ENCODE measurements around the gene EEA1. TPM values are rescaled to one million over a fixed set of nuclear protein-coding genes. Genes with fewer than 3 reads are reported as not detected.
A peak's percentile ranks its signal among the peaks of the same experiment; 100 is the strongest.

Gene EEA1
- total RNA-seq, 4 donors from 2014 or later: 17.2 to 58.1 (median 31.0) TPM

DNA sequence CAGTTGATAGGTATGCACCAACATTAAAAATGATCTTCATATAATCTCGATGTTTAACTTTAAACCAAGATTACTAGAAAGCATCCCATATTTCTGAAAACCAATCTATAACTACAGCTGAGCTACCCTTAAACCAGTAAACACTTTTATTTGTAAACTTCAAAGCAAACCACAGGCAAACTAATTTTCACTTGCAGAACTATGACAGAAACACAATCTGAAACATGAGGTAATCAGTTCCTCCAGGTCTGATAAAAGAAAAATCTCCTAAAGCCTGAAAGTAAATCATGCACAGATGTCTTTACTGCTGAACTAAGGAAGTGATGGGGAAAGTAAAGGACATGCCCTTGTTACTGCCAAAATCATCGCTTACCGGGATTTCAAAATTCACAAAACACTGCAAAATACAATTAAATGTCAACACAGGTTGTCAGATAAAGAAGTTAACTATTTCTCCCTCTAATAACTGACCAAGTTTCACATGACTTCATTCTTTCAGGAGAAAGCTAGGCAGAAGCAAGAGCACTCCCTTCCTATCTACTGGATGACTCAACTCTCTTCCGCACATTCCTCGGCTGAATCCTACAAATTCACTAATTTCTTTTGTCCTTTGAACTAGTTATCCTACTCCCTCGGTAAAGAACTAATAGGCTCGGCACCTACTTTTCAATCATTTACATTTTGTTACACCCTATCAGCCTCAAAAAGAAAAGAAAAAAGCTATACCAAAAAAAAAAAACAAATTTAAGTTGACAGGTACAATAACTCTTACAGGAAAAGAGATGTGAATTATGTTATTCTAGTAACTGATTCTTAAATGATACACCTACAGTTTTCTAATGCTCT lies 1.4 kb downstream of the EEA1 start:
- WGBS, 2 donors: 5 to 9% methylated on average over 7 of the region's 7 CpGs
- H3K27ac ChIP-seq: peak overlapping the region; percentile 97 to 100 (median 100)
- no peak for DNase-seq

DNA sequence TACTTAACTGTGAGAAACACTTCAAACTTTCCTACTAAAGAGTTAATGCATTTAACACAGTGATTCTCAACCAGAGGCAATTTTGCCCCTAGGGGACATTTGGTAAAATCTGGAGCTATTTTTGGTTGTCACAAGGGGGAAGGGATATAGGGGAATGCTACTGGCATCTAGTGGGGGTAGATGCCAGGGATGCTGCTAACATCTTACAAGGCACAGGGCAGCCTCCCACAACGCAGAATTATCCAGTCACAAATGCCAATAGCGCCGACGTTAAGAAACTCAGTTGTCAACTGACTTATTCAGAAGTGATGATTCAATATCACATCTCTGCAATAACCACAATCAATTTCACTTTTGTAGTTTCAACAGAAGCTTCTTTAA lies 2.0 kb downstream of the EEA1 start:
- Histone ChIP-seq H3K9me3 (no peaks in the 10 kb centered on the region), H3K4me3 (peak overlapping the region; percentile 75 to 98 (median 90)), H3K27ac (peak overlapping the region; percentile 97 to 100 (median 100)), H3K4me1 (peaks cover 12 to 56% (median 22%) of the 10 kb centered on the region in 3 donors), H3K27me3 (no peaks in the 10 kb centered on the region), H3K36me3 (no peaks in the 10 kb centered on the region)
- intact Hi-C loops (cut with DNase I): no loop called here
- no peak for TF ChIP-seq POLR2A (IDR thresholded peaks at IDR 0.05)
- TF ChIP-seq, protein P1, sequence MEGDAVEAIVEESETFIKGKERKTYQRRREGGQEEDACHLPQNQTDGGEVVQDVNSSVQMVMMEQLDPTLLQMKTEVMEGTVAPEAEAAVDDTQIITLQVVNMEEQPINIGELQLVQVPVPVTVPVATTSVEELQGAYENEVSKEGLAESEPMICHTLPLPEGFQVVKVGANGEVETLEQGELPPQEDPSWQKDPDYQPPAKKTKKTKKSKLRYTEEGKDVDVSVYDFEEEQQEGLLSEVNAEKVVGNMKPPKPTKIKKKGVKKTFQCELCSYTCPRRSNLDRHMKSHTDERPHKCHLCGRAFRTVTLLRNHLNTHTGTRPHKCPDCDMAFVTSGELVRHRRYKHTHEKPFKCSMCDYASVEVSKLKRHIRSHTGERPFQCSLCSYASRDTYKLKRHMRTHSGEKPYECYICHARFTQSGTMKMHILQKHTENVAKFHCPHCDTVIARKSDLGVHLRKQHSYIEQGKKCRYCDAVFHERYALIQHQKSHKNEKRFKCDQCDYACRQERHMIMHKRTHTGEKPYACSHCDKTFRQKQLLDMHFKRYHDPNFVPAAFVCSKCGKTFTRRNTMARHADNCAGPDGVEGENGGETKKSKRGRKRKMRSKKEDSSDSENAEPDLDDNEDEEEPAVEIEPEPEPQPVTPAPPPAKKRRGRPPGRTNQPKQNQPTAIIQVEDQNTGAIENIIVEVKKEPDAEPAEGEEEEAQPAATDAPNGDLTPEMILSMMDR (IDR thresholded peaks at IDR 0.05): peak in 1 of 6 experiments; percentile 13
- 3 to 10% methylated on average over 4 of the region's 4 CpGs for WGBS, 2 donors
- DNase-seq: no peak

More for the DNA sequence above, 1.4 kb downstream of the EEA1 start:
- no peak for TF ChIP-seq POLR2A (IDR thresholded peaks at IDR 0.05)
- TF ChIP-seq, protein P1 (IDR thresholded peaks at IDR 0.05): no peak
- peaks cover 12 to 56% (median 22%) of the 10 kb centered on the region in 3 donors for H3K4me1 ChIP-seq
- H3K4me3 ChIP-seq: peak overlapping the region; percentile 75 to 98 (median 90)
- intact Hi-C loops (cut with DNase I): no loop called here
- no peaks in the 10 kb centered on the region for H3K27me3 ChIP-seq
- H3K36me3 ChIP-seq: no peaks in the 10 kb centered on the region
- H3K9me3 ChIP-seq: no peaks in the 10 kb centered on the region

DNA sequence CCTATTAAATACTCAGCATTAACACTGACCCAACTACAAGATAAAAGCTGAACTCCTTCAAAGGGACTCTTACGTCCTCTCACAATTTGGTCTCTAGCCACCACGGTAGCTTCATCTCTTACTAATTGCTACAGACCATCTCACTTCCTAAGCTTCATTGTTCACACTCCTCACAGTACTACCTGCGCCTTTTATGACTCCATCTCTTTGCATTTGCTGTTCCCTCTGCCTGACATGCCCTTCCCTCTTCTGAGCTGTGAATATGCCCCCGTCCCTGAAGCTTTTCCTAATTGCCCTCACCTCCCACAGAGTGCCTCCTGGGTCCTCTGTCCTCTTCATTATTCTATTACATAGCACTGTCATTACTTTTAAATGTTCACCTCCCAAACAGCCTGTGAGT lies 2.5 kb downstream of the EEA1 start:
- peak overlapping the region in 2 of 4 donors; percentile 75 to 98 for H3K4me3 ChIP-seq

DNA sequence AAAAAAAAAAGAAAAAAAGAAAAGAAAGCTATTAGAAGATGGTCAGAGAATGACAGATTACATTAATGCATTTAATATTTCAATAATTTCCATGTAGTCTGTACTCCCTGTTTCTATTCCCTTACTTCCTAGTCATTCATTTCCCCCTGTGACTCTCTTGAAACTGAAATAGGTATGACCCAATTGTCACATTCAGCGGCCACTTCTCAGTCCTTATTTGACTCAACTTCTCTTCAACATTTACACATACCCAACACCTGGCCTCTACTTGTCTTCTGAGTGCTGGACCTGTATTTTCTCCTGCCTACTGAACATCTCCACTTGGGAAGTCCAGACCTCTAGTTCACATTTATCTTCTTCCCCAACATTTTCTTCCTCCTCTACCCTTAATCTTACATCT lies 7.2 kb downstream of the EEA1 start:
- no peak for TF ChIP-seq POLR2A (IDR thresholded peaks at IDR 0.05)
- TF ChIP-seq, protein P1 (IDR thresholded peaks at IDR 0.05): no peak
- Histone ChIP-seq H3K36me3 (no peaks in the 10 kb centered on the region), H3K4me3 (no peak overlapping the region), H3K27me3 (no peaks in the 10 kb centered on the region), H3K4me1 (peaks cover 5 to 27% (median 10%) of the 10 kb centered on the region in 3 donors), H3K27ac (no peak overlapping the region), H3K9me3 (no peaks in the 10 kb centered on the region)
- no peak for DNase-seq
- intact Hi-C loops (cut with DNase I): no loop called here
- whole genome bisulfite sequencing, 2 donors: 75 to 77% methylated on average over 1 of the region's 1 CpG

More for the DNA sequence above, 2.5 kb downstream of the EEA1 start:
- H3K9me3 ChIP-seq: no peaks in the 10 kb centered on the region
- TF ChIP-seq, protein P1 (IDR thresholded peaks at IDR 0.05): no peak
- TF ChIP-seq POLR2A (IDR thresholded peaks at IDR 0.05): no peak
- DNase-seq: no peak
- intact Hi-C loops (cut with DNase I): no loop called here
- 66 to 70% methylated on average over 4 of the region's 4 CpGs for WGBS, 2 donors
- H3K27ac ChIP-seq: peak overlapping the region; percentile 97 to 100 (median 100)
- H3K36me3 ChIP-seq: no peaks in the 10 kb centered on the region
- H3K27me3 ChIP-seq: no peaks in the 10 kb centered on the region
- H3K4me1 ChIP-seq: peaks cover 12 to 56% (median 22%) of the 10 kb centered on the region in 3 donors

DNA sequence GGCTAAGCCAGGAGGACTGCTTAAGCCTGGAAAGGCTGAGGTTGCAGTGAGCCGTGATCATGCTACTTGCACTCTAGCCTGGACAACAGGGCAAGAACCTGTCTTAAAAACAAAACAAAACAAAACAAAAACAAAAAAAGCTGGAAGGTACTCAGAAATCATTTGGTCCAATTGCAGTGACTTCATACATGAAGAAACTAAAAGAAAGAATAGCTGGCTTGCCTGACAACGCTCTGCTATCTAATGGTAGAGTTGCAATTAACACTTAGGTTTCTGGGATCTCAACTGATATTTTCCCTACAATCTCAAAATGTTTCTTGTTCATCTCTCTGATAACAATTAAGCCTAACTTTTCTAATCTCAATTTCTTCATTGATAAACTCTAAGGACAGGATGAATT lies 13.7 kb downstream of the EEA1 start:
- H3K4me3 ChIP-seq: no peak overlapping the region
- no peak for TF ChIP-seq POLR2A (IDR thresholded peaks at IDR 0.05)
- TF ChIP-seq, protein P1 (IDR thresholded peaks at IDR 0.05): no peak
- H3K9me3 ChIP-seq: no peaks in the 10 kb centered on the region
- H3K36me3 ChIP-seq: no peaks in the 10 kb centered on the region
- no peaks in the 10 kb centered on the region for H3K27me3 ChIP-seq
- no peak overlapping the region for H3K27ac ChIP-seq
- DNase-seq: no peak
- H3K4me1 ChIP-seq: peaks cover 0 to 49% (median 7%) of the 10 kb centered on the region in 3 donors
- 86 to 92% methylated on average over 2 of the region's 2 CpGs for WGBS, 2 donors
- intact Hi-C loops (cut with DNase I): no loop called here

Data from esophagus squamous epithelium (tissue), 5 donors.